ENCODE data around the gene GREB1L. TPM values are rescaled to one million over a fixed set of nuclear protein-coding genes. Genes with fewer than 3 reads are reported as not detected.

The GREB1L gene
- total RNA-seq, 5 donors from 2014 or later (not counting 1 experiment from before 2014, with no cell fraction given): 0.09 TPM; not detected in 4

- Histone ChIP-seq H3K4me3 (ENCODE audit: control insufficient read depth in 1 of 2, extremely low read depth in 1 of 2, low read length in 1 of 2) (no peak overlapping the region), H3K27ac (ENCODE audit: low read length) (no peak overlapping the region), H3K27me3 (replicated peaks in 1 of 2; ENCODE audit: control insufficient read depth in 2 of 2, extremely low read depth in 1 of 2, insufficient read depth in 2 of 2, low read length in 1 of 2) (peaks cover 0 to 5% of the 10 kb centered on the region in 2 experiments), H3K9me3 (no peaks in the 10 kb centered on the region), H3K36me3 (ENCODE audit: control insufficient read depth in 2 of 2, extremely low read depth in 1 of 2, insufficient read depth in 1 of 2, low read length in 1 of 2) (no peaks in the 10 kb centered on the region), H3K4me1 (ENCODE audit: control insufficient read depth in 1 of 2, extremely low read depth in 1 of 2, insufficient read depth in 2 of 2, low read length in 2 of 2) (no peaks in the 10 kb centered on the region)
- Mint-ChIP-seq H3K4me3 (no peak overlapping the region), H3K27ac (no peak overlapping the region), H3K9me3 (no peaks in the 10 kb centered on the region), H3K4me1 (no peaks in the 10 kb centered on the region), H3K36me3 (no peaks in the 10 kb centered on the region), H3K27me3 (peaks cover 0 to 12% of the 10 kb centered on the region in 2 donors)
- no peak for ATAC-seq (replicated peaks in 1 of 4)
- POLR2A ChIA-PET: no interaction called here
- WGBS (ENCODE audit: insufficient coverage): 77% methylated on average over 2 of the region's 3 CpGs
- CTCF ChIA-PET: no interaction called here
- no peak for DNase-seq
These were observed 152.0 kb downstream of the GREB1L start for GRCh38 chr18:21393986-21394385.

GRCh38 chr18:21398121-21398520 lies 156.1 kb downstream of the GREB1L start:
- ATAC-seq (replicated peaks in 1 of 4) (no peak), DNase-seq (no peak)
- Histone ChIP-seq H3K9me3 (no peaks in the 10 kb centered on the region), H3K27ac (ENCODE audit: low read length) (no peak overlapping the region), H3K27me3 (replicated peaks in 1 of 2; ENCODE audit: control insufficient read depth in 2 of 2, extremely low read depth in 1 of 2, insufficient read depth in 2 of 2, low read length in 1 of 2) (peaks cover 0 to 4% of the 10 kb centered on the region in 2 experiments), H3K4me1 (ENCODE audit: control insufficient read depth in 1 of 2, extremely low read depth in 1 of 2, insufficient read depth in 2 of 2, low read length in 2 of 2) (no peaks in the 10 kb centered on the region), H3K36me3 (ENCODE audit: control insufficient read depth in 2 of 2, extremely low read depth in 1 of 2, insufficient read depth in 1 of 2, low read length in 1 of 2) (no peaks in the 10 kb centered on the region), H3K4me3 (ENCODE audit: control insufficient read depth in 1 of 2, extremely low read depth in 1 of 2, low read length in 1 of 2) (no peak overlapping the region)
- no peaks in the 10 kb centered on the region for H3K36me3 Mint-ChIP-seq
- H3K27me3 Mint-ChIP-seq: peaks cover 0 to 6% of the 10 kb centered on the region in 2 donors
- ChIA-PET CTCF (no interaction called here), POLR2A (no interaction called here)
- no CpG with 5 or more reads among the region's 2 CpGs for WGBS (ENCODE audit: insufficient coverage)
- H3K9me3 Mint-ChIP-seq: no peaks in the 10 kb centered on the region
- no peak overlapping the region for H3K4me3 Mint-ChIP-seq
- H3K27ac Mint-ChIP-seq: no peak overlapping the region
- H3K4me1 Mint-ChIP-seq: no peaks in the 10 kb centered on the region

GRCh38 chr18:21402272-21402671 lies 160.2 kb downstream of the GREB1L start:
- Histone ChIP-seq H3K27ac (ENCODE audit: low read length) (no peak overlapping the region), H3K27me3 (replicated peaks in 1 of 2; ENCODE audit: control insufficient read depth in 2 of 2, extremely low read depth in 1 of 2, insufficient read depth in 2 of 2, low read length in 1 of 2) (peaks cover 0 to 2% of the 10 kb centered on the region in 2 experiments), H3K4me1 (ENCODE audit: control insufficient read depth in 1 of 2, extremely low read depth in 1 of 2, insufficient read depth in 2 of 2, low read length in 2 of 2) (no peaks in the 10 kb centered on the region), H3K4me3 (ENCODE audit: control insufficient read depth in 1 of 2, extremely low read depth in 1 of 2, low read length in 1 of 2) (no peak overlapping the region), H3K9me3 (no peaks in the 10 kb centered on the region), H3K36me3 (ENCODE audit: control insufficient read depth in 2 of 2, extremely low read depth in 1 of 2, insufficient read depth in 1 of 2, low read length in 1 of 2) (no peaks in the 10 kb centered on the region)
- DNase-seq (no peak), ATAC-seq (replicated peaks in 1 of 4) (no peak)
- H3K4me3 Mint-ChIP-seq: no peak overlapping the region
- H3K36me3 Mint-ChIP-seq: no peaks in the 10 kb centered on the region
- no CpG with 5 or more reads among the region's 1 CpG for WGBS (ENCODE audit: insufficient coverage)
- H3K4me1 Mint-ChIP-seq: no peaks in the 10 kb centered on the region
- H3K27me3 Mint-ChIP-seq: peaks cover 0 to 6% of the 10 kb centered on the region in 2 donors
- no peaks in the 10 kb centered on the region for H3K9me3 Mint-ChIP-seq
- ChIA-PET POLR2A (no interaction called here), CTCF (no interaction called here)
- H3K27ac Mint-ChIP-seq: no peak overlapping the region

DNA sequence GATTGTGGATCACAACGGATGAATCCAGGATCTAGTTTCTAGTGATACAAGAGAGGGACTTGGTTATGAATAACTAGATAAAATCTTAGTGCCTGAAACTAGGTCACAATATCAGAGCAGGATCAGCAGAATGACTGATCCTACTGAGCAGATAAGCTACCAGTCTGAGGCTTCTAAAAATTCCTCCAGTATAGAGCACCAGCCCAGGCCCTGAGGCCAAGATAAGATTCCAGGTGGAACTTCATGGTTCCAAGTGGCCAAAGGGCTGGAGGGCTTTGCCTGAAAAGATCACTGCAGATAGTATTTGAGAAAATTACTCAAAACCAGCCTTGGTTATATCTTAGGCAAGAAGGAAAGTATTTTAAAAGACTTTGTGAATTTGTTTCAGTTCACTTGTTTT lies 162.4 kb downstream of the GREB1L start:
- ChIA-PET CTCF (interaction anchor here in 1 of 2 donors (0.6 kb wide), 1 partner anchor 1207 kb away, joined by 7 read pairs; no protein-coding TSS in a partner anchor), POLR2A (no interaction called here)
- no CpG with 5 or more reads among the region's 1 CpG for WGBS (ENCODE audit: insufficient coverage)

DNA sequence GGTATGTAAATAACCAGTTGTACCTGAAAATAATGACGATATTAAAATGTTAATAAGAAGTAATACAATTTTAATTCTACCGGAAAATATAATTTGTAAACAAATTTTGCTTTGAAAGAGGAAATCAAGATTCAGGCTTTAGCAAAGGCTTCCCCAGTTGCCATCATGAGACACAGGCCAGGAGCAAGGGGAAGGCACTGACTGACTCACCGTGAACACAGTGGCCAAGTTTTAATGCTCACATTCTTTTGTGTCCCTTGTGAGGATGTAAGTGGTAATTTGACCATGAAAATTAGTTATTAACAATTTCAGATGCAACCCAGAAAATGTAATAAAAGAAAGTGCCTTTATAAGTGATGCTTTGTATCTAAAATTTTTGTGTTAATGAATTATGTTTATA lies 164.1 kb downstream of the GREB1L start:
- Histone ChIP-seq H3K36me3 (ENCODE audit: control insufficient read depth in 2 of 2, extremely low read depth in 1 of 2, insufficient read depth in 1 of 2, low read length in 1 of 2) (no peaks in the 10 kb centered on the region), H3K9me3 (no peaks in the 10 kb centered on the region), H3K27ac (ENCODE audit: low read length) (no peak overlapping the region), H3K4me3 (ENCODE audit: control insufficient read depth in 1 of 2, extremely low read depth in 1 of 2, low read length in 1 of 2) (no peak overlapping the region), H3K4me1 (ENCODE audit: control insufficient read depth in 1 of 2, extremely low read depth in 1 of 2, insufficient read depth in 2 of 2, low read length in 2 of 2) (no peaks in the 10 kb centered on the region), H3K27me3 (replicated peaks in 1 of 2; ENCODE audit: control insufficient read depth in 2 of 2, extremely low read depth in 1 of 2, insufficient read depth in 2 of 2, low read length in 1 of 2) (peaks cover 0 to 2% of the 10 kb centered on the region in 2 experiments)
- Mint-ChIP-seq H3K27ac (no peak overlapping the region), H3K36me3 (no peaks in the 10 kb centered on the region), H3K27me3 (peaks cover 0 to 11% of the 10 kb centered on the region in 2 donors), H3K4me3 (no peak overlapping the region), H3K9me3 (no peaks in the 10 kb centered on the region), H3K4me1 (no peaks in the 10 kb centered on the region)
- ATAC-seq (replicated peaks in 1 of 4): no peak
- no CpG with 5 or more reads among the region's 3 CpGs for WGBS (ENCODE audit: insufficient coverage)
- no peak for DNase-seq
- POLR2A ChIA-PET: no interaction called here
- CTCF ChIA-PET: no interaction called here

More for the DNA sequence above, 162.4 kb downstream of the GREB1L start:
- no peak overlapping the region for H3K4me3 Mint-ChIP-seq
- no peaks in the 10 kb centered on the region for H3K9me3 Mint-ChIP-seq
- H3K27ac Mint-ChIP-seq: no peak overlapping the region
- no peaks in the 10 kb centered on the region for H3K4me1 ChIP-seq (ENCODE audit: control insufficient read depth in 1 of 2, extremely low read depth in 1 of 2, insufficient read depth in 2 of 2, low read length in 2 of 2)
- peaks cover 0 to 11% of the 10 kb centered on the region in 2 donors for H3K27me3 Mint-ChIP-seq
- no peaks in the 10 kb centered on the region for H3K9me3 ChIP-seq
- H3K36me3 Mint-ChIP-seq: no peaks in the 10 kb centered on the region
- H3K36me3 ChIP-seq (ENCODE audit: control insufficient read depth in 2 of 2, extremely low read depth in 1 of 2, insufficient read depth in 1 of 2, low read length in 1 of 2): no peaks in the 10 kb centered on the region
- no peak overlapping the region for H3K4me3 ChIP-seq (ENCODE audit: control insufficient read depth in 1 of 2, extremely low read depth in 1 of 2, low read length in 1 of 2)
- H3K27me3 ChIP-seq (replicated peaks in 1 of 2; ENCODE audit: control insufficient read depth in 2 of 2, extremely low read depth in 1 of 2, insufficient read depth in 2 of 2, low read length in 1 of 2): peaks cover 0 to 2% of the 10 kb centered on the region in 2 experiments
- DNase-seq (no peak), ATAC-seq (replicated peaks in 1 of 4) (no peak)
- H3K4me1 Mint-ChIP-seq: no peaks in the 10 kb centered on the region
- H3K27ac ChIP-seq (ENCODE audit: low read length): no peak overlapping the region

DNA sequence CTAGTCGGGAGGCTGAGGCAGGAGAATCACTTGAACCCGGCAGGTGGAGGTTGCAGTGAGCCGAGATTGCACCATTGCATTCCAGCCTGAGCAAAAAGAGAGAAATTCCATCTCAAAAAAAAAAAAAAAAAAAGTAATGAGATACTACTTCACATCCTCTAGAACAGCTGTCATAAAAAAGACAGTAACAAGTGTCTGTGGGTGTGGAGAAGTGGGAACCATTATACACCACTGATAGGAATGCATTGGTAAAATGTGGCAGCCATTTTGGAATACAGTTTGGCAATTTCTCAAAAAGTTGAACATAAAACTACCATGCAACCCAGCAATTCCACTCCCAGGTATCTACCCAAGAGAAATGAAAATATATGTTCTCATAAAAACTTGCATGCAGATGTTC lies 166.6 kb downstream of the GREB1L start:
- no peaks in the 10 kb centered on the region for H3K36me3 ChIP-seq (ENCODE audit: control insufficient read depth in 2 of 2, extremely low read depth in 1 of 2, insufficient read depth in 1 of 2, low read length in 1 of 2)
- no peaks in the 10 kb centered on the region for H3K9me3 ChIP-seq
- H3K27me3 ChIP-seq (replicated peaks in 1 of 2; ENCODE audit: control insufficient read depth in 2 of 2, extremely low read depth in 1 of 2, insufficient read depth in 2 of 2, low read length in 1 of 2): peaks cover 0 to 5% of the 10 kb centered on the region in 2 experiments
- Mint-ChIP-seq H3K4me3 (no peak overlapping the region), H3K4me1 (no peaks in the 10 kb centered on the region), H3K9me3 (no peaks in the 10 kb centered on the region), H3K27ac (no peak overlapping the region), H3K36me3 (no peaks in the 10 kb centered on the region), H3K27me3 (peaks cover 4 to 5% of the 10 kb centered on the region in 2 donors)
- CTCF ChIA-PET: no interaction called here
- no peak overlapping the region for H3K27ac ChIP-seq (ENCODE audit: low read length)
- no peaks in the 10 kb centered on the region for H3K4me1 ChIP-seq (ENCODE audit: control insufficient read depth in 1 of 2, extremely low read depth in 1 of 2, insufficient read depth in 2 of 2, low read length in 2 of 2)
- ATAC-seq (replicated peaks in 1 of 4) (no peak), DNase-seq (no peak)
- no peak overlapping the region for H3K4me3 ChIP-seq (ENCODE audit: control insufficient read depth in 1 of 2, extremely low read depth in 1 of 2, low read length in 1 of 2)
- WGBS (ENCODE audit: insufficient coverage): no CpG with 5 or more reads among the region's 3 CpGs
- POLR2A ChIA-PET: no interaction called here

- peaks cover 16 to 17% of the 10 kb centered on the region in 2 donors for H3K27me3 Mint-ChIP-seq
- WGBS (ENCODE audit: insufficient coverage): 88% methylated on average over 1 of the region's 1 CpG
- no peak for DNase-seq
These were observed 191.4 kb downstream of the GREB1L start for GRCh38 chr18:21433436-21433835.

More at GRCh38 chr18:21433436-21433835, 191.4 kb downstream of the GREB1L start:
- Histone ChIP-seq H3K9me3 (no peaks in the 10 kb centered on the region), H3K4me1 (ENCODE audit: control insufficient read depth in 1 of 2, extremely low read depth in 1 of 2, insufficient read depth in 2 of 2, low read length in 2 of 2) (no peaks in the 10 kb centered on the region), H3K27me3 (replicated peaks in 1 of 2; ENCODE audit: control insufficient read depth in 2 of 2, extremely low read depth in 1 of 2, insufficient read depth in 2 of 2, low read length in 1 of 2) (peaks cover 0 to 9% of the 10 kb centered on the region in 2 experiments), H3K4me3 (ENCODE audit: control insufficient read depth in 1 of 2, extremely low read depth in 1 of 2, low read length in 1 of 2) (no peak overlapping the region), H3K36me3 (ENCODE audit: control insufficient read depth in 2 of 2, extremely low read depth in 1 of 2, insufficient read depth in 1 of 2, low read length in 1 of 2) (no peaks in the 10 kb centered on the region), H3K27ac (ENCODE audit: low read length) (no peak overlapping the region)
- no peak for ATAC-seq (replicated peaks in 1 of 4)
- H3K36me3 Mint-ChIP-seq: no peaks in the 10 kb centered on the region
- H3K27ac Mint-ChIP-seq: no peak overlapping the region
- ChIA-PET CTCF (no interaction called here), POLR2A (no interaction called here)
- no peaks in the 10 kb centered on the region for H3K9me3 Mint-ChIP-seq
- H3K4me1 Mint-ChIP-seq: no peaks in the 10 kb centered on the region
- H3K4me3 Mint-ChIP-seq: no peak overlapping the region

All from T-cell (primary cell).